LHCN-M2 (cell line): ENCODE results near the gene NABP2. TPM values are rescaled to one million over a fixed set of nuclear protein-coding genes. Genes with fewer than 3 reads are reported as not detected.

ENCODE experiments used
- DNase-seq: peaks from one replicate; pipeline ENCODE4 v3.0.0-alpha.2; 2012; ENCODE audit warnings: low read depth
- total RNA-seq: library from RNA; depleted of rRNA; stranded (reverse); fragments of >200 nt; gene quantifications from 2 replicates; pipeline ENCODE4 v1.2.3, GENCODE V29; 2014

The NABP2 gene
- total RNA-seq, 1 experiment from 2014 or later = 57.1 TPM

GRCh38 chr12:56212361-56212760 lies 11.8 kb upstream of the NABP2 start:
- no peak for DNase-seq

GRCh38 chr12:56213878-56214277 lies 10.3 kb upstream of the NABP2 start:
- no peak for DNase-seq

GRCh38 chr12:56216461-56216860 lies 7.7 kb upstream of the NABP2 start:
- no peak for DNase-seq

- DNase-seq = no peak
Observed at GRCh38 chr12:56219840-56220239, 4.3 kb upstream of the NABP2 start.

- DNase-seq = peak; percentile 45
Observed at GRCh38 chr12:56220611-56221231, 3.4 kb upstream of the NABP2 start.

- DNase-seq = peak; percentile 53
Observed at GRCh38 chr12:56221232-56221756, 2.8 kb upstream of the NABP2 start.

- peak; percentile 95 for DNase-seq
Observed at GRCh38 chr12:56221757-56222530, 2.2 kb upstream of the NABP2 start, which contains the start of gene RNF41. TSS of gene RNF41 (minus strand) at chr12:56221922. CDS start at chr12:56214047, 7,875 bp downstream.

- DNase-seq = no peak
Observed at GRCh38 chr12:56222531-56222895, 1.6 kb upstream of the NABP2 start.

- DNase-seq = no peak
Observed at GRCh38 chr12:56223571-56224101, 506 bp upstream of the NABP2 start.

- DNase-seq = no peak
Observed at GRCh38 chr12:56224954-56225353, 812 bp downstream of the NABP2 start.

- no peak for DNase-seq
Observed at GRCh38 chr12:56229082-56229481, 4.9 kb downstream of the NABP2 start.

GRCh38 chr12:56229916-56230431 lies 5.8 kb downstream of the NABP2 start, which contains the start of gene SLC39A5:
TSS of gene SLC39A5 (plus strand) at chr12:56230051. CDS start at chr12:56231275, 1,224 bp downstream.
- no peak for DNase-seq

- no peak for DNase-seq
Observed at GRCh38 chr12:56230432-56231183, 6.5 kb downstream of the NABP2 start.

GRCh38 chr12:56231184-56231582 lies 7.0 kb downstream of the NABP2 start:
- DNase-seq = no peak

GRCh38 chr12:56234746-56235436 lies 10.7 kb downstream of the NABP2 start:
- no peak for DNase-seq

- DNase-seq = no peak
Observed at GRCh38 chr12:56236091-56236490, 11.9 kb downstream of the NABP2 start.

GRCh38 chr12:56236985-56237384 lies 12.8 kb downstream of the NABP2 start:
- no peak for DNase-seq

- DNase-seq = no peak
Observed at GRCh38 chr12:56237552-56237951, 13.4 kb downstream of the NABP2 start.

GRCh38 chr12:56241424-56242303 lies 17.5 kb downstream of the NABP2 start:
- DNase-seq = no peak

GRCh38 chr12:56242986-56243385 lies 18.8 kb downstream of the NABP2 start:
- DNase-seq = no peak
